Superior temporal gyrus (tissue), 1 donor: ENCODE results near the gene CALM3.

Source experiments
- DNase-seq: peaks from one replicate; pipeline ENCODE4 v3.0.0-alpha.2; 2016; ENCODE audit errors: extremely low spot score

The CALM3 gene

DNA sequence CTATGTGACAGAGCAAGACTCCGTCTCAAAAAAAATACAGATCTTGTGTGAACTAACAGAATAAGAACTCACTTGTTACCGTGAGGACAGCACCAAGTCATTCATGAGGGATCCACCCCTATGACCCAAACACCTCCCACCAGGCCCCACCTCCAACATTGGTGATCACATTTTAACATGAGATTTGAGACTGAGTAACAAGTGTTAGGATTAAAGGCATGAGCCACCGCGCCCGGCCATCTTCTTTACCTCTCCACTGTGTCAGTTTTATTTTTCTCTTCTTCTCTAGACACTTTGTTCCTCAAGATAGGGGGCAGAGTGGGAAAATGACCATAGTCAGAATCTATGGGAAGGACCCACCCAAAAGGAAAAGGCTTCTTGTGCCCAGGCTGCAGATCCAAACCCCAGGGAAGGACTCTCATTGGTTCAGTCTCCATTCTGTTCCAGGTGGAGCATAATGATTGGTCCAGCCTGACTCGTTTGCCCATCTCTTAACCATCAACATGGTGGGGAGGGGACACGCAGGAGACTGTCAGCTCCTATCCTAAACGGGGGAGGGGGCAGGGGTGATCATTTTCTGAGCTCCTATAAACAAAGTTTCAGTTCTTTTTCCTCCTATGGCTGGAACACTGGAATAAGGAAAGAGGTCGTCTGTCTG is 1.3 kb upstream of the CALM3 start:
- DNase-seq = no peak

DNA sequence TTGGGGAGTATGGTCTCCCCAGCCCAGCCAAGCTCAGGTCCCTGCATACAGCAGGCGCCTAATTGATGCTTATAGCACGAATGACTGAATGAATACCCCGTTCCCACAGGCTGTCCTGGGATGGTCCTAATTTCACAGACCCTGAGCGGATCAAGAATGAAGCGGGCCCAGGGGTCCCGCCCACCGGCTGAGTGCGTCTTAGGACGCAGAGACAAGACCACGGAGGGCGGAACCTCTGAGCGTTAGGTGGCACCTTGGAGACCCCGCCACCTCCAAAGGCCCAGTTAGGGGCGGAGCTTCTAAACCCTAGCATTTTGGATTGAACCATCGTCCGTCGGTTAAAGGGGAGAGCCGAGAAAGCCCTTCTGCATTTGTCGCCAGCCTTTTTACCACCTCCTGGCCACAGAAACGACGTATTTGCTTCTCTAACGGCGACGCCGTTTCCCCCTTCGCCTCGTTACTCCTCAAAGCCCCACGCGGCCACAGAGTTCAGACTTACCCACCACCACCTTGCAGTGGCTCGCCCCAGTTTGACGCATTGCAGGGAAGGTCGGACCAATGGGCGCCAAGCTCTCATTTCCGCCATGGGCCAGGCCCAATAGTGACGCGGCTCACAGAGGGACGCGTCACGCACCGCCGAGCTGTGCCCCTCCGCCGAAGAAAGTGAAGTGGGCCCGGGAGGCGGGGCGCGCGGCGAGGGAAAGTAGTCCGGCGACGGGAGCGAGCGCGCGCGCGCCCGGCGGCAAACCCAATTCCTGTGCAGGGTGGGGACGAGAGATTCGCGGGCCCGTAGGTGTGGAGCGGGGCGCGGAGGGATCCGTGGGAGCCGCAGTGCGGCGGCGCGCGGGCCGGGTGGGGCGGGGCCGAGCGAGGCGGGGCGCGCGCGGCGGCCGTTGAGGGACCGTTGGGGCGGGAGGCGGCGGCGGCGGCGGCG is 479 bp upstream of the CALM3 start:
- DNase-seq = peak; percentile 97

DNA sequence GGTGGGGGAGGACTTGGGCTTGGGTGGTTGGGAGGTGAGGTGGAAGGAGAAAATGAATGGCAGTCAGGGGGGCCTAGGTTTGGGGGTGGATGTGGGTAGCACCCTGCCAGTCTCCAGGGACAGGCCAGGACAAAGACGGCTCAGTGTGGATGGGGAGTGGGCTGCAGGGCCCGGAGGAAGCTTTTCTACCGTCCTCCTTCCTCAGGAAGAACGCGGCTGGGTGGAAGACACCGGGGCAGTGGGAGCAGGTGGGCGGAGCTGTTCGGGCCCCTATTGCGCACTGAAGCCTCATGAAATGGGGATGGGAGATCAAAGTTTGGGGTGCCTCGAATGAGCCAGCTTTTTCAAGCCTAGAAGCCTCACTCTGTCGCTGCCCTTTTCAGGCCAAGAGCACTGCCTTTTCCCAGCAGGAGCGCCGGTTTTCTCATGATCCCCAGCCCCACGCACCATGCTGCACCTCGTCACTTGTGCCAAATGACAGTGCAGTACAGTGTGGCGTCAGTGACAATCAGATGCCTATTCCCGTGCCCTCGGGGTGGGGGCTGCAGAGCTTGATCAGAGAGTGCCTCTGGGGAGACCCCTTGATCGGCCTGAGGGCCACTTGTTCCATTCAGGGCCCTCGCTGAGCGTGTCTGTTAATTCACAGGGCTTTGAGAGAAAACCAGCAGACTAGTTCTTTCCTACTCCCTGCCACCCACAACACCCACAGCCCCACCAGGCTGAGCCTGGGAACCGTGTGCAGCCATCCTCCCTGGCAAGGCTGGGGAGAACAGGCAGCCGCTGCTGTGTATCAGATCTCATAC is 1.5 kb downstream of the CALM3 start:
- DNase-seq = peak; percentile 46

DNA sequence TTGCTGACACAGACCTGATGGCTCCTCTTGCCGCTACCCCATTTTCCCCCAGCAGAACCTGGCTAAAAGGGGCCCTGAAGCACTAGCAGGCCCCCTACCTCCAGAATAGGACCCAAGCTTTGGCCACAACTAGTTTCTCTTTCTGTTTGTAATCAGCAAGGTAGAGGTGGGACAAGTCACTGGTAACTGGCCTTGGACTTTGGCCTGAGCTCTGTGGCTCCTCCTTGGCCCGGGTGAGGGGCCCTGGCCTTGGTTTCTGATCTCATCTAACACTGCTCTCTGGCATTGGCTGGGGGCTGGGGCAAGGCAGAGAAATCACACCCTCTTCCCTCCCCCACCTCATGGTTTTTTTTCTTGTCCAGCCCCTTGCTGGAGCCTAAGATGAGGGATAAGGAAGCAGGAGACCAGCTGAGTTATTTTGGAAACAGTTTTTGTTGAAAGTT is 2.1 kb downstream of the CALM3 start:
- DNase-seq = no peak

DNA sequence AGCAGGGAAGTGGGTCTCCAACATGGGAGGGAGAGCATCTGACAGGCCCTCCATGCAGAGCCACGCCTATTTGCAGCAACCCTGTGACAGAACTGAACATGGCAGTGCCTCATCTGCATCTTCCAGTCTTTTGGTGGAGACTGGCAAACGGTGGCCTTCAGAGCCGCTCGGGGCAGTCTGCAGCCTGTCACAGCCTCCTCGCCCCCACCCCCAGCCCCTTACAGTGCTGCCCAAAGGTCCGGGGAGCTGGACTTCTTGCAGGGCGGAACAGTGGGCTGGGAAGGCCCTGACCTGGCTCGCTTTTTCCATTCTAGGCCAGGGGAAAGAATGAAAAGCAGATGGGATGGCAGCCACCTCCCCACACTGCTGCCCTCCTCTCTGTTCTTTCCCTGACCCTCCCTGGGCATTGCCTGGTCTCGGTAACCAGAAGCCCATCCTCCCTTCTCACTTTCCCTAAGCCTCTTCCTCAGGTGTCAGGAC is 2.7 kb downstream of the CALM3 start:
- no peak for DNase-seq

DNA sequence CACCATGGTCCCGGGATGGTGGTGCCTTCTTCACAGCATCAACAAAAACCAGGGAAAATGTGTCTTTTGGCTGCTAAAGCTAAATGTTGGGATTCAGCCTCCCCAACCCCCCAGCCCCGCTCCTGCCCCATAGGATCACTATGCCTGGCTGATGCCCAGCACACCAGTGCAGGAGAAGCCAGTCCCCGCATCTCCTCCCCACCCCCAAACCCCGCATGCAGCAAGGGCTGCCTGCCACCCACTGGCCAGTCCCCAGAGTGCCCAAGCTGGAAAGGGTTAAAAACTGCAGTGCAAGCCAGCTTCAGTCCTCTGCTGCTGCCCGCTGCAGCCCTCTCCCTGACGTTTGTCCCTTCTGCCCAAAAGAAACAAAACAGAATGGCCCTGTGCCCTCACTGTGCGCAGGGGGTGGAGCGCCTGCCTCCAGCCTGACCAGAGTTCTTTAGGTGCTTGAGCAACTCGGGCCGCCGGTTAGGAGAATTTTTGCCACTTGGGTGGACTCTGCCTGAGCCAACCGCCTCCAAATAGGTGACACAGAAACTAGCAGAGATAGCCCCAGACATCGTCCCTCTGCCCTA is 3.7 kb downstream of the CALM3 start:
- no peak for DNase-seq

DNA sequence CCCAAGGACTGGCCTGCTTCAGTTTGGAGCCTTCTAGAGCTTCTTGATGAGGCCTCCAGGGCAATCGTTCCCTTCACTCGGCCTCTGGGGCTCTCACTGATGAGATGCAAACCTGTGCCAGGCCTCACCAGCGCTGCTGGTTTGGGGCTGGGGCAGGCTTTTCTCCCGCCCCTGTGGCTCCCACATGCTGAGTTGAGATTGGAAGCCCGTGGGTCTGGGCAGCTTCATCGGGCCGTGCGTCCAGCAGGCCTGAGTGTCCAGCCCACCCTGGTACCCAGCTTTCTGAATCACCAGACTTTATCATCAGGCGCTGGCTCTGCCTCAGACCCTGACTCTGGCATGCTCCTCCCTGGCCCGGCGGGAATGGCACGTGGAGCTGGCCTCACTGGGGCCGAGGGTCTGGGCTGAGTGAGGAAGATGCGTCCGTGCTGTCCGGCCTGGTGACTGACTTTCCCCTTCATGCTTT is 4.3 kb downstream of the CALM3 start:
- DNase-seq = no peak

DNA sequence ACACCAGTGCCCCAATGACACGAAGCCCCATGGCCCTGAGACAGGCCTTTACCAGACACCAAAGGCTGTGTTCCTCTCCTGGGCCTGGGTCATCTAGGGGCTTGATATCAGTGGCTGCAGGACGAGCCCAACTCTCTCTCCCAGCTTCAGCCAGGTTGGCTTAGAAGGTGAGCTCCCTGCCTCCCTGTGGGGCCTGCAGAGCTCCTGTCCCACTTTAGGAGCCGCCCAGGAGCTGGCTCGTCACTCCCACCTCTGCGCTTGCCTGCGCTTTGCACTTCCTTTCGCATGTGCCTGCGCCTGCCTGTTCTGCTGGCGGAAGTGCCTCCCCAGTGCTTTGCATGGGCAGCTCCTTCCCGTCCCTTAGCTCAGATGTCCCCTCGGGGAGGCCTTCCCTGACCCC is 4.9 kb downstream of the CALM3 start:
- no peak for DNase-seq

DNA sequence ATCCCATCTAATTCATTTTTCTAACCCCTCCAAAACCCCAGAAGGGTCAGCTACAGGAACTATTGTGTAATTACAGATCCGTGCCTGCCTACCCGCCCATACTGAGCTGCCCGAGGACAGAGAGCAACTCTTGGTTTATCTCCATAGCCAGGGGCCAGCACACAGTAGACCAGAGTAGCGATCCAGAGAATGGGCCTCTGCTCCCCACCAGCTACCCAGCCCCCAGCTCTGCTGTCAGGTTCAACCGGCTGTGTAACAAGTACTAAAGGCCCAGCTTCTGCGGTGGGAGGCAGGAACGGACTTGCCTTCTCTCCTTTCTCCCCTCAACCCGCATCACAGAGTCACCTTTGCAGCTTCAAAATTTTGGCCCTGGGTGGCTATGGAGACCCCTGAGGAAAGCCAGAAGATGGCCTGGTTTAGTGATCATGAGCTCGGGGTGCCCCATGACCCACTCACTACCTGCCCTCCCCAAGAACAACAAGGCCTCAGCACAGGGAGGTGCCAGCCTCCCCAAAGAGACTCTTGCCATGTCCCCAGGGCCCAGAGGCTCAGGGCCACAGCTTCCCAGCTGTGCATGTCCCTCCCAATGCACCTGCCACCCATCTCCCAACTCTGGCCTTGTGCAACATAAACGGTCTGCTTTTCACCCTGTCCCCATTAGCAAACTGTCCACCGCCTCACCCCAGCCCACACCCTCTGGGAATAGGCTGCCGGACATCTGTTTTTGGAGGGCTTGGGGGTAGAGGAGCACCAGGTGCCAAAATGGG is 5.7 kb downstream of the CALM3 start:
- no peak for DNase-seq

DNA sequence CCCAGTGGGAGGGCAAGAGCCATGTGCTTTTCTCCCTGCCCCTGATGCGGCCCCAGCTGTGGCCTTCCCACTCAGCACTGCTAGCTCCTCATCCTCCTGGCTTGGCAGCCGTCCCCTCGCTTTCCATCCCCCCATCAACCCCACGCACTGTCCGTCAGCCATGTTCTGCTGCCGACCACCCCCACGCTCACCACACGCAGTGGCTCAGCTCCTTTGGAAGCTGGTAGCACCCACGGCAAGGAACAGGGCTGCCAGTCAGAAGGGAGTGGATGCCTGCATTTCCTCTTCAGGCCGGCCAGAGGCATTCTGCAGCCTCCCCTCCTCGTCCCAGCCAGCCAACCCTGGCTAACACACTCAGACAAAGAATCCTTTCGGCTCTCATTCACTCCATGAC is 6.3 kb downstream of the CALM3 start:
- no peak for DNase-seq

DNA sequence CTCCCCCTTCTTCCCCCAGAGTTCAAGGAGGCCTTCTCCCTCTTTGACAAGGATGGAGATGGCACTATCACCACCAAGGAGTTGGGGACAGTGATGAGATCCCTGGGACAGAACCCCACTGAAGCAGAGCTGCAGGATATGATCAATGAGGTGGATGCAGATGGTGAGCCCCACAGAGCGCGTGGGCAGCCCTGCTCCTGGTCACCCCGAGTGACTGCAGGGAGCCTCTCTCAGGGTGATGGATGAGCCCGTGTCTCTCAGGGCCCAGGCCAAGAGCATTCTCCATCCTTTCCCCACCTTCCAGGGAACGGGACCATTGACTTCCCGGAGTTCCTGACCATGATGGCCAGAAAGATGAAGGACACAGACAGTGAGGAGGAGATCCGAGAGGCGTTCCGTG is 7.0 kb downstream of the CALM3 start:
- no peak for DNase-seq

DNA sequence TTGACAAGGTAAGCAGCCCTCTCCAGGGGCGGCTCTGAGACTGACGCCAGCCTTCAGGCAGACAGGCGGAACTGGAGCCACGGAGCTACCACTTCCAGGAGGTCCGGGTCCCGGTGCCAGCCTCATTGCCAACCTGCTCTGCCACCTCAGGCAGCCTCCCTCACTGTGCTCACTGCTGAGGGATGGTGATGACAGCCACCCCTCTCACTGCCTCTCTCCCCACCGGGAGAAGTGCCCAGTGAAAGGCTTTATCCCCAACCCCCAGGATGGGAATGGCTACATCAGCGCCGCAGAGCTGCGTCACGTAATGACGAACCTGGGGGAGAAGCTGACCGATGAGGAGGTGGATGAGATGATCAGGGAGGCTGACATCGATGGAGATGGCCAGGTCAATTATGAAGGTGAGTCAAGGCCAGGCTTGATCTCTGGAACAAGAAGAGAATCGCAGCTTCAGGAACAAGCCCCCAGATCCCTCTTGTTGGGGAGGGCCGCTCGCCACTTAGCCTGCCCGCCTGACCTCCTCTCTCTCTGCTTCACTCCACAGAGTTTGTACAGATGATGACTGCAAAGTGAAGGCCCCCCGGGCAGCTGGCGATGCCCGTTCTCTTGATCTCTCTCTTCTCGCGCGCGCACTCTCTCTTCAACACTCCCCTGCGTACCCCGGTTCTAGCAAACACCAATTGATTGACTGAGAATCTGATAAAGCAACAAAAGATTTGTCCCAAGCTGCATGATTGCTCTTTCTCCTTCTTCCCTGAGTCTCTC is 7.6 kb downstream of the CALM3 start:
- no peak for DNase-seq

DNA sequence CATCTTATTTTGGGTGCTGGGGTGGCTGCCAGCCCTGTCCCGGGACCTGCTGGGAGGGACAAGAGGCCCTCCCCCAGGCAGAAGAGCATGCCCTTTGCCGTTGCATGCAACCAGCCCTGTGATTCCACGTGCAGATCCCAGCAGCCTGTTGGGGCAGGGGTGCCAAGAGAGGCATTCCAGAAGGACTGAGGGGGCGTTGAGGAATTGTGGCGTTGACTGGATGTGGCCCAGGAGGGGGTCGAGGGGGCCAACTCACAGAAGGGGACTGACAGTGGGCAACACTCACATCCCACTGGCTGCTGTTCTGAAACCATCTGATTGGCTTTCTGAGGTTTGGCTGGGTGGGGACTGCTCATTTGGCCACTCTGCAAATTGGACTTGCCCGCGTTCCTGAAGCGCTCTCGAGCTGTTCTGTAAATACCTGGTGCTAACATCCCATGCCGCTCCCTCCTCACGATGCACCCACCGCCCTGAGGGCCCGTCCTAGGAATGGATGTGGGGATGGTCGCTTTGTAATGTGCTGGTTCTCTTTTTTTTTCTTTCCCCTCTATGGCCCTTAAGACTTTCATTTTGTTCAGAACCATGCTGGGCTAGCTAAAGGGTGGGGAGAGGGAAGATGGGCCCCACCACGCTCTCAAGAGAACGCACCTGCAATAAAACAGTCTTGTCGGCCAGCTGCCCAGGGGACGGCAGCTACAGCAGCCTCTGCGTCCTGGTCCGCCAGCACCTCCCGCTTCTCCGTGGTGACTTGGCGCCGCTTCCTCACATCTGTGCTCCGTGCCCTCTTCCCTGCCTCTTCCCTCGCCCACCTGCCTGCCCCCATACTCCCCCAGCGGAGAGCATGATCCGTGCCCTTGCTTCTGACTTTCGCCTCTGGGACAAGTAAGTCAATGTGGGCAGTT is 8.6 kb downstream of the CALM3 start:
- no peak for DNase-seq

DNA sequence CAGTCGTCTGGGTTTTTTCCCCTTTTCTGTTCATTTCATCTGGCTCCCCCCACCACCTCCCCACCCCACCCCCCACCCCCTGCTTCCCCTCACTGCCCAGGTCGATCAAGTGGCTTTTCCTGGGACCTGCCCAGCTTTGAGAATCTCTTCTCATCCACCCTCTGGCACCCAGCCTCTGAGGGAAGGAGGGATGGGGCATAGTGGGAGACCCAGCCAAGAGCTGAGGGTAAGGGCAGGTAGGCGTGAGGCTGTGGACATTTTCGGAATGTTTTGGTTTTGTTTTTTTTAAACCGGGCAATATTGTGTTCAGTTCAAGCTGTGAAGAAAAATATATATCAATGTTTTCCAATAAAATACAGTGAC is 9.3 kb downstream of the CALM3 start:
- no peak for DNase-seq

DNA sequence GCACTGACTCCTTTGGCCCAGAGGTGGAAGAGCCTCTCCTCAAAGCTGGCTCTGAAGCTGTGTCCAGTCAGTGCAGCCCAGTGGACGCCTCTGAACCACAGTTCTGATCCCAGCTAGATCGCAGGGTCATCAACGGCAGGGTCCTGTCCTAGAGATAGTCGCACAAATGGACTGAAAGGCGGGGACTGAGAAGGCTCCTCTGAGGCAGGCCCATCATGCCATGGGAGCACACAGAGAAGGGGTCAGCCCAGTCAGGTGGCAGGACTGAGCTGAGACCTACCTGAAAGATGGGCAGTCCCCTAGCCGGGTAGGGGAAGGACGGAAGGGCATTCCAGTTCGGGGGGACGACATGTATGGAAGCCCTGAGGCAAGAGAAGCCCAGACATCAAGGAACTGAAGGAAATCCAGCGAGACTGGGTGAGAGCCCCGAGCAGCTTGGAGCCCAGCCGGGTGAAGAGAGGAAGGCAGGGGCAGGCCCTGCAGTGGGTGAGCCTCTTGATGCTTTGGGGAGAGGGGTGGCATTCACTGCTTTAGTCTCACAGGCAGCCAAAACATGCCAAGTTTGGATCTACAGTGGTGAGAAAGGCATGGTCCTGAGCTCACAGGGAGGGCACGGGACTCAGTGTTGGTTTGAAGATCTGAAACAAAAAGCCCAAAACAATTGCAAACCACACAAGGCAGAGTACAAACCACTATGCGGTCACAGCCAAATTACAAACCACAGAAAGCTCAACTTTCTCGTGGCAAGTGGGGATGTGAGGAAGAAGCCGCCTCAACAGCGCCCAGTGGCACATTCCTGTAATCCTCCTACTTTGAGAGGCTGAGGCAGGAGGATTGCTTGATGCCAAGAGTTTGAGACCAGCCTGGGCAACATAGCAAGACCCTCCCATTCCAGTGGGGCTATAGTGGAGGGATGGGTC is 10.0 kb downstream of the CALM3 start:
- no peak for DNase-seq

DNA sequence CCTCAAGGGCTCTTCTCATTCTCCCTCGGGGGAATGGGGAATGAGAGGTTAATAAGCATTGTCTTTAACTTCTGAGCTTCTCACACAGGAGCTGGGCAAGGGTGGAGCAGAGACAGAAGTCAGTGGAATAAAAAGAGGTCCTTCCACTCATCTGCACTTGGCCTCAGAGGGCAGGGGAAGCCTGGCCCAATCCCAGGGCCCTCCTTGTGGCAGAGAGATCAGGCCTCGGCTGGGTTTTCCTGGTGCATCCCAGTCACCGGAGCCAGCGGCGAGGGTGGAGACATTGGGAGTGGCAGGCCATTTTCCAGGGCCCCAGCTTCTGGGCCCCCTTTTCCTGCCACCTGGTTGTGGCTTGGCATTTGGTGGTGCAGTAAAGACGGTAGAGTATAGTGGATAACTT is 10.6 kb downstream of the CALM3 start:
- DNase-seq = no peak

DNA sequence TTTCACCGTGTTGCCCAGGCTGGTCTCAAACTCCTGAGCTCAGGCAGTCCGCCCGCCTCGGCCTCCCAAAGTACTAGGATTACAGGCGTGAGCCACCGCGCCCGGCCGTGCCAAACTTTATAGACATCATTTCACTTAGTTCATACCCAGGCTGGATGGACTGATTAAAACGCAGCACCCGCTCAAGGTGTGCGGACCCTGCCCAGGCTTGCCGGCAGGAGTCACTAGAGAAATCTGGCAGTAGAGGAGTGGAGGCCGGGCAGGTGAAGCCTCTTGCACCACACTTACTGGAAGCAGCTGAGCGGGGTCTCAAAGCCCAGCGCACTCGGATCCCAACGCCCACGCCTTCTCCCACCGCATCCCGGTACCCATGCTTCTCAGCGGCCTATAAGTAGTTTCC is 12.4 kb downstream of the CALM3 start:
- no peak for DNase-seq

DNA sequence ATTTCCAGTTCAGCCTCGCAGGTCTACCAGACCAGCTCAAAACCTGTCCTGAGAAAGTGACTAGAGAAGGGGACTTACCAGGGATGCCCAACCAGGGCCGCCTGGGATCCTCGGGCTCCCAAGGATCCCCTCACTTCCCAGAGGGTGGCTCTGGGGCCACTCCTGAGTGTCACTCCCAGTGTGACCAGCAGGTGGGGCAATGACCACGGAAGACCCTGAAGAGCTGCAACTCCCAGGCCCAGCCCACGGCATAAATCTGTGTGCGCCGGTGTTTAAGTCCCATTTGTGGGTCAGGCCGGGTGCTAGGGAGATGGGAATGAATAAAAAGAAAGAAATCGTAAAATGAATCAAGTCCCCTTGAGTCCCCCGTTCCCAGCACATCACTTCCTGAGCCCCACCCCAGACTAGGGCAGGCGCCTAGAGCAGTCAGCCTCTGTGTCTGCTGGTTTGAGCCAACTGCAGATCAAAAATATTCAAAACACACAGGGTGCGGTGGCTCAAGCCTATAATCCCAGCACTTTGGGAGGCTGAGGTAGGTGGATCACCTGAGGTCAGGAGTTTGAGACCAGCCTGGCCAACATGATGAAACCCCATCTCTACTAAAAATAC is 13.1 kb downstream of the CALM3 start:
- peak; percentile 94 for DNase-seq
